IMR-90 (cell line): ENCODE results near the gene PLXDC2. TPM values are rescaled to one million over a fixed set of nuclear protein-coding genes. Genes with fewer than 3 reads are reported as not detected.

ENCODE experiments used
- ATAC-seq: fragments of 200-7000 bp; cut with Tn5 transposase; 2 replicates; pipeline ENCODE4 v1.9.1; 2020; ENCODE audit warnings: low read depth, mild to moderate bottlenecking, moderate library complexity
- BruUV-seq: library from RNA; stranded (reverse); fragments of 400-500 nt; replicated peaks from 2 replicates; lab custom pipeline; 2021; lab: Mats Ljungman, UMichigan
- CTCF ChIA-PET: fragments of 300-600 bp; formaldehyde crosslinking; extraction: SDS; loops from one replicate; lab custom pipeline; 2021; ENCODE audit warnings: antibody characterized with exemption; lab: Yijun Ruan, JAX
- POLR2A ChIA-PET: fragments of 300-600 bp; sonication (Branson Sonifier 250); formaldehyde crosslinking; loops from one replicate; lab custom pipeline; 2022; ENCODE audit warnings: antibody characterized with exemption; ENCODE audit not compliant: unreplicated experiment; lab: Charles Lee
- DNase-seq: peaks from one replicate; pipeline ENCODE4 v3.0.0; 2013
- H2AFZ ChIP-seq: replicated peaks from 2 replicates; pipeline ENCODE3; 2013; ENCODE audit warnings: low read length, mild to moderate bottlenecking; ENCODE audit not compliant: poor library complexity
- H2AK5ac ChIP-seq: 2 replicates; pipeline ENCODE4 v1.6.1; 2013; ENCODE audit warnings: low read depth, low read length, inconsistent platforms
- H2AK9ac ChIP-seq: replicated peaks from 2 replicates; pipeline ENCODE3; 2013; ENCODE audit warnings: mild to moderate bottlenecking, low read depth, low read length, moderate library complexity; ENCODE audit not compliant: poor library complexity
- H2BK120ac ChIP-seq: 2 replicates; pipeline ENCODE4 v1.6.1; 2013; ENCODE audit warnings: low read depth, low read length, inconsistent platforms
- H2BK15ac ChIP-seq: 3 replicates; pipeline ENCODE4 v1.6.1; 2013; ENCODE audit warnings: low read depth, low read length, inconsistent platforms
- H2BK20ac ChIP-seq: 2 replicates; pipeline ENCODE4 v1.6.1; 2013; ENCODE audit warnings: low read depth, mild to moderate bottlenecking, inconsistent platforms, low read length, moderate library complexity
- H2BK5ac ChIP-seq: 2 replicates; pipeline ENCODE4 v1.6.1; 2013; ENCODE audit warnings: mild to moderate bottlenecking, low read depth, low read length, inconsistent platforms; ENCODE audit not compliant: poor library complexity, severe bottlenecking
- H3K14ac ChIP-seq: replicated peaks from 2 replicates; pipeline ENCODE4 v1.6.1; 2013; ENCODE audit warnings: low read depth, low read length, inconsistent platforms
- H3K18ac ChIP-seq: 2 replicates; pipeline ENCODE4 v1.6.1; 2013; ENCODE audit warnings: low read depth, low read length, control low read depth
- H3K23ac ChIP-seq: 2 replicates; pipeline ENCODE4 v1.6.1; 2013; ENCODE audit warnings: low read depth, low read length, inconsistent platforms
- H3K27ac ChIP-seq: 2 replicates; pipeline ENCODE4 v1.5.1; 2013; ENCODE audit warnings: mild to moderate bottlenecking, control low read depth, low read length; ENCODE audit not compliant: insufficient read depth
- H3K27me3 ChIP-seq: 2 replicates; pipeline ENCODE4 v1.6.1; 2013; ENCODE audit warnings: low read length; ENCODE audit not compliant: control insufficient read depth, insufficient read depth
- H3K36me3 ChIP-seq: 2 replicates; pipeline ENCODE4 v1.6.1; 2013; ENCODE audit warnings: low read length, mixed read lengths; ENCODE audit not compliant: control insufficient read depth, insufficient read depth
- H3K4ac ChIP-seq: 2 replicates; pipeline ENCODE4 v1.6.1; 2013; ENCODE audit warnings: low read depth, low read length, inconsistent platforms
- H3K4me1 ChIP-seq: 2 replicates; pipeline ENCODE4 v1.6.1; 2013; ENCODE audit warnings: low read length, mixed read lengths; ENCODE audit not compliant: control insufficient read depth, insufficient read depth
- H3K4me2 ChIP-seq: 2 replicates; pipeline ENCODE4 v1.6.1; 2013; ENCODE audit warnings: low read depth, mild to moderate bottlenecking, control low read depth, low read length, moderate library complexity
- H3K4me3 ChIP-seq: 2 replicates; pipeline ENCODE4 v1.5.1; 2013; ENCODE audit warnings: low read depth, mild to moderate bottlenecking, control low read depth, low read length, moderate library complexity; ENCODE audit not compliant: insufficient read depth
- H3K56ac ChIP-seq: 2 replicates; pipeline ENCODE4 v1.6.1; 2013; ENCODE audit warnings: low read length, inconsistent platforms; ENCODE audit not compliant: insufficient read depth; ENCODE audit errors: extremely low read depth
- H3K79me1 ChIP-seq, 2 experiments: 2 replicates each; pipeline ENCODE4 v1.6.1; 2013; ENCODE audit warnings: low read length in 2 of 2, inconsistent platforms in 1 of 2, low read depth in 1 of 2
- H3K9ac ChIP-seq: 2 replicates; pipeline ENCODE4 v1.6.1; 2013; ENCODE audit warnings: low read depth, low read length, control low read depth
- H3K9me1 ChIP-seq: 2 replicates; pipeline ENCODE4 v1.6.1; 2013; ENCODE audit warnings: low read length, inconsistent platforms; ENCODE audit not compliant: insufficient read depth
- H3K9me3 ChIP-seq: 2 replicates; pipeline ENCODE4 v1.6.1; 2013; ENCODE audit warnings: low read length; ENCODE audit not compliant: control insufficient read depth, insufficient read depth
- H4K20me1 ChIP-seq: 2 replicates; pipeline ENCODE4 v1.6.1; 2013; ENCODE audit warnings: low read length, inconsistent platforms; ENCODE audit not compliant: insufficient read depth
- H4K5ac ChIP-seq: 2 replicates; pipeline ENCODE4 v1.6.1; 2013; ENCODE audit warnings: mild to moderate bottlenecking, low read depth, low read length, control low read depth
- H4K8ac ChIP-seq, 2 experiments: 2 replicates each; pipeline ENCODE4 v1.6.1; 2013; ENCODE audit warnings: low read depth in 2 of 2, low read length in 2 of 2, control low read depth in 1 of 2, inconsistent platforms in 1 of 2
- H4K91ac ChIP-seq: 2 replicates; pipeline ENCODE4 v1.6.1; 2013; ENCODE audit warnings: low read depth, low read length, inconsistent platforms; ENCODE audit not compliant: insufficient read depth
- CTCF ChIP-seq: conservative IDR thresholded peaks from 2 replicates; pipeline ENCODE4 v1.5.1; 2012; ENCODE audit warnings: mild to moderate bottlenecking, low read depth, low read length, improper control_type of control experiment
- MAFK ChIP-seq: IDR thresholded peaks from 2 replicates; pipeline ENCODE4 v1.6.1; 2012; ENCODE audit warnings: low read depth, low read length, improper control_type of control experiment
- MXI1 ChIP-seq: IDR thresholded peaks from 2 replicates; pipeline ENCODE4 v1.6.1; 2012; ENCODE audit warnings: low read depth, mild to moderate bottlenecking, low read length, moderate library complexity, borderline replicate concordance
- SMC3 ChIP-seq: fragments of 150-350 bp; IDR thresholded peaks from 2 replicates; pipeline ENCODE4 v1.6.1; 2016; ENCODE audit warnings: low read depth, mild to moderate bottlenecking, antibody characterized with exemption, low read length, moderate library complexity
- WGBS, 2 experiments: methylation state at CpG; one replicate each; pipeline versions ENCODE4 v1.1.5 to v1.1.7; 2013; ENCODE audit warnings: missing lambda C conversion rate in 2 of 2; ENCODE audit not compliant: insufficient read length in 1 of 2; ENCODE audit errors: extremely low coverage in 2 of 2; 5-methylcytosine and 5-hydroxymethylcytosine counted together
- dilution Hi-C: fragments of 300-500 bp; cut with HindIII; formaldehyde crosslinking; loops from one replicate; pipeline ENCODE4 v1.14.3; 2018; ENCODE audit warnings: low sequenced_read_pairs; ENCODE audit not compliant: unreplicated experiment
- in situ Hi-C: fragments of 300-500 bp; cut with MboI; formaldehyde crosslinking; loops from 3 replicates; pipeline ENCODE4 v1.14.3; 2019; ENCODE audit warnings: low sequenced_read_pairs, inconsistent platforms, mixed read lengths
- intact Hi-C: fragments of 100-400 bp; cut with micrococcal nuclease; formaldehyde crosslinking; loops from 2 replicates; pipeline ENCODE4 v1.10.0; 2022
- polyA plus RNA-seq, 3 experiments: library from polyadenylated mRNA; depleted of rRNA; stranded (reverse); fragments of >200 nt; gene quantifications; 2 replicates each; pipeline ENCODE4 v1.2.3, GENCODE V29; 2012; ENCODE audit warnings: low replicate concordance in 1 of 3
- total RNA-seq: library from RNA; depleted of rRNA; stranded (reverse); fragments of >200 nt; gene quantifications from 2 replicates; pipeline ENCODE4 v1.2.3, GENCODE V29; 2012

The PLXDC2 gene
- total and polyA plus RNA-seq, 2 of the 4 experiments (the other 2 are of a cell fraction) = 3.2 to 6.1 TPM

GRCh38 chr10:20073167-20073566, 256.9 kb downstream of the PLXDC2 start:
- Histone ChIP-seq H4K5ac (no peak overlapping the region), H4K20me1 (no peaks in the 10 kb centered on the region), H3K36me3 (no peaks in the 10 kb centered on the region), H3K9ac (no peak overlapping the region), H3K14ac (no peak overlapping the region), H4K8ac (no peak overlapping the region), H3K27ac (no peak overlapping the region), H2AK9ac (no peak overlapping the region), H3K4me1 (no peaks in the 10 kb centered on the region), H3K18ac (no peak overlapping the region), H2BK20ac (no peak overlapping the region), H3K9me3 (no peaks in the 10 kb centered on the region), H3K79me1 (no peaks in the 10 kb centered on the region), H2BK15ac (no peak overlapping the region), H2AK5ac (no peak overlapping the region), H3K4me2 (no peak overlapping the region), H3K4me3 (no peak overlapping the region), H3K4ac (no peak overlapping the region), H4K91ac (no peak overlapping the region), H2AFZ (no peak overlapping the region), H3K27me3 (no peaks in the 10 kb centered on the region), H3K9me1 (no peaks in the 10 kb centered on the region), H2BK120ac (no peak overlapping the region), H3K23ac (no peak overlapping the region), H2BK5ac (no peak overlapping the region), H3K56ac (no peak overlapping the region)
- DNase-seq (no peak), ATAC-seq (no peak)
- intact Hi-C loops = no loop called here
- TF ChIP-seq SMC3 (no peak), MXI1 (no peak), MAFK (peak; percentile 96), CTCF (no peak)
- BruUV-seq = no TSS peak
- dilution Hi-C loops = no loop called here
- no CpG with 5 or more reads among the region's 2 CpGs for WGBS, 2 experiments
- ChIA-PET CTCF (no interaction called here), POLR2A (no interaction called here)
- in situ Hi-C loops = no loop called here
